Lower leg skin (tissue), 3 donors: ENCODE data around the gene CFB.

ENCODE experiments used
- CTCF ChIP-seq, 3 donors: fragments of 450-650 bp; IDR thresholded peaks; one replicate each; pipeline ENCODE4 v1.5.1; 2016; ENCODE audit warnings: antibody characterized with exemption in 3 of 3, mild to moderate bottlenecking in 3 of 3, moderate library complexity in 2 of 3
- POLR2A ChIP-seq, 2 donors: fragments of 450-650 bp; IDR thresholded peaks; one replicate each; pipeline ENCODE4 v1.6.1; 2016 to 2017; ENCODE audit warnings: antibody characterized with exemption in 2 of 2, mild to moderate bottlenecking in 1 of 2, moderate library complexity in 1 of 2

DNA sequence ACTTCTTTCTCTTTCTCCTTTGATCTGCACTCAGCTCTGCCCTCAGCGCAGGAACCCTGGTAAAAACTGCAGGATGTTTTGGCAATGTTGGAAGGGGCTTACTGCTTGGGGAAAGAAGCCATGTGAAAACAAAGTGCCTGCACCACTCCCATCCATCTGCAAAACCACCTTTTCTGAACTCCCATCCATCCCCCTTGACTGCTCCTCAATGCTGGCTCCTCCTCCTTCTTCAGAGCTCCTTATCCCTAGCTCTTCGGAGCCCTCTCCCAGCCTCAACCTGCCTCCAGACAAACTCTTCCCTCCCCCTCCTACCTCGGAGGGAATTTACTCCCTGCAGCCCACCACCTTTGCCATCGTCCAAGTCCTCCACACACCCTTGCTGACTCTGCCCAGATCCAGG is 39.8 kb upstream of the CFB start:
- TF ChIP-seq CTCF (IDR thresholded peaks at IDR 0.05) (no peak), POLR2A (IDR thresholded peaks at IDR 0.05) (no peak)
